Panc1 (cell line): Measurements from ENCODE around the gene NDUFS7. TPM values are rescaled to one million over a fixed set of nuclear protein-coding genes. Genes with fewer than 3 reads are reported as not detected.
A peak's percentile ranks its signal among the peaks of the same experiment; 100 is the strongest.

Source experiments
- ATAC-seq: fragments of 200-7000 bp; cut with Tn5 transposase; 2 replicates; pipeline ENCODE4 v1.9.1; 2020; ENCODE audit warnings: mild to moderate bottlenecking, moderate library complexity
- BruUV-seq: library from RNA; stranded (reverse); fragments of 400-500 nt; replicated peaks from 2 replicates; lab custom pipeline; 2021; lab: Mats Ljungman, UMichigan
- CTCF ChIA-PET: fragments of 300-600 bp; sonication (Branson Sonifier 250); formaldehyde crosslinking; loops from one replicate; lab custom pipeline; 2022; ENCODE audit warnings: antibody characterized with exemption; lab: Charles Lee
- POLR2A ChIA-PET: fragments of 300-600 bp; sonication (Branson Sonifier 250); formaldehyde crosslinking; loops from one replicate; lab custom pipeline; 2022; ENCODE audit warnings: antibody characterized with exemption; lab: Charles Lee
- DNase-seq: peaks from one replicate; pipeline ENCODE4 v3.0.0-alpha.2; 2010; ENCODE audit warnings: low read depth, low spot score
- H3K27ac ChIP-seq: 2 replicates; pipeline ENCODE4 v1.5.1; 2011; ENCODE audit warnings: mild to moderate bottlenecking, low read length, inconsistent platforms
- H3K27me3 ChIP-seq: fragments of 200-500 bp; sonication (Bioruptor generic); 2 replicates; pipeline ENCODE4 v1.6.0; 2014; ENCODE audit warnings: low read length, inconsistent platforms; ENCODE audit not compliant: control insufficient read depth, insufficient read depth
- H3K36me3 ChIP-seq: fragments of 200-500 bp; sonication (Bioruptor generic); 2 replicates; pipeline ENCODE4 v1.5.1; 2014; ENCODE audit warnings: inconsistent platforms, mild to moderate bottlenecking, low read length, moderate library complexity; ENCODE audit not compliant: control insufficient read depth, insufficient read depth
- H3K4me1 ChIP-seq: 2 replicates; pipeline ENCODE4 v1.5.1; 2011; ENCODE audit warnings: inconsistent platforms, mild to moderate bottlenecking, low read length, moderate library complexity; ENCODE audit not compliant: control insufficient read depth, insufficient read depth
- H3K4me3 ChIP-seq, 2 experiments: 2 replicates each; pipeline ENCODE4 v1.5.1; 2011 to 2012; ENCODE audit warnings: low read depth in 2 of 2, low read length in 2 of 2, mild to moderate bottlenecking in 2 of 2, inconsistent platforms in 1 of 2, moderate library complexity in 1 of 2
- H3K9me3 ChIP-seq: fragments of 200-500 bp; sonication (Bioruptor generic); 2 replicates; pipeline ENCODE4 v1.5.1; 2014; ENCODE audit warnings: low read depth, mild to moderate bottlenecking, inconsistent platforms, low read length, moderate library complexity; ENCODE audit not compliant: control insufficient read depth, insufficient read depth
- POLR2AphosphoS5 ChIP-seq: IDR thresholded peaks from 2 replicates; pipeline ENCODE4 v1.6.1; 2012; ENCODE audit warnings: mild to moderate bottlenecking, low read depth, low read length, moderate library complexity
- SIN3A ChIP-seq: IDR thresholded peaks from 2 replicates; pipeline ENCODE4 v1.6.1; 2012; ENCODE audit warnings: low read depth, mild to moderate bottlenecking, low read length, moderate library complexity, borderline replicate concordance; ENCODE audit not compliant: insufficient read depth
- TCF7L2 ChIP-seq: IDR thresholded peaks from 2 replicates; pipeline ENCODE4 v1.6.1; 2011; ENCODE audit warnings: mild to moderate bottlenecking, low read depth, low read length, inconsistent platforms
- in situ Hi-C: cut with HindIII; loops from 2 replicates; pipeline ENCODE4 v1.10.0; 2016; ENCODE audit warnings: low sequenced_read_pairs, low pct_unique_long_range_greater_than_20kb
- intact Hi-C: fragments of 100-400 bp; cut with micrococcal nuclease; formaldehyde crosslinking; loops from one replicate; pipeline ENCODE4 v1.10.0; 2022; ENCODE audit not compliant: unreplicated experiment
- total RNA-seq: library from RNA; stranded (reverse); gene quantifications from one replicate; pipeline ENCODE4 v1.2.1, GENCODE V29; 2021; ENCODE audit not compliant: unreplicated experiment
- TF ChIP-seq, protein P1 (sequence below), 2 experiments: IDR thresholded peaks; 2 replicates each; pipeline ENCODE4 v1.6.1; 2011 to 2012; ENCODE audit warnings: low read depth in 2 of 2, control low read depth in 1 of 2, low read length in 1 of 2, mild to moderate bottlenecking in 1 of 2, moderate library complexity in 1 of 2; ENCODE audit not compliant: insufficient read depth in 1 of 2
- TF ChIP-seq, protein P2 (sequence below): fragments of 450-650 bp; IDR thresholded peaks from 2 replicates; pipeline ENCODE4 v1.5.1; 2017; ENCODE audit warnings: mild to moderate bottlenecking

Gene NDUFS7
- total RNA-seq, 1 experiment from 2014 or later, result 73.0 TPM

DNA sequence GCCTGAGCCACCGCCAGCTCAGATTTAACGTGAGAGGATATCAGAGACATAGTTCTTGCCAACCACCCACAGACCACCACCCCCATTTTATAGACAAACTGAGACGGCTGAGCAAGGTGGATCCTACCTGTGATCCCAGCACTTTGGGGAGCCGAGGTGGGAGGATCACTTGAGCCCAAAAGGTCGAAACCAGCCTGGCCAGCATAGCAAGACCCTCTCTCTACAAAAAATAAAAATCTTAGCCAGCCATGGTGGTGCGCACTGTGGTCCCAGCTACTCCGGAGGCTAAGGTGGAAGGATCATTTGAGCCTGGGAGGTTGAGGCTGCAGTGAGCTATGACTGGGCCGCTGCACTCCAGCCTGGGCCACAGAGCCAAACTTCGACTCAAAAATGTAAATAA is 30.6 kb upstream of the NDUFS7 start:
- no TSS peak for BruUV-seq
- intact Hi-C loops (no loop called here), in situ Hi-C loops (no loop called here)
- TF ChIP-seq TCF7L2 (no peak), SIN3A (no peak), POLR2AphosphoS5 (no peak)
- TF ChIP-seq, protein P1, sequence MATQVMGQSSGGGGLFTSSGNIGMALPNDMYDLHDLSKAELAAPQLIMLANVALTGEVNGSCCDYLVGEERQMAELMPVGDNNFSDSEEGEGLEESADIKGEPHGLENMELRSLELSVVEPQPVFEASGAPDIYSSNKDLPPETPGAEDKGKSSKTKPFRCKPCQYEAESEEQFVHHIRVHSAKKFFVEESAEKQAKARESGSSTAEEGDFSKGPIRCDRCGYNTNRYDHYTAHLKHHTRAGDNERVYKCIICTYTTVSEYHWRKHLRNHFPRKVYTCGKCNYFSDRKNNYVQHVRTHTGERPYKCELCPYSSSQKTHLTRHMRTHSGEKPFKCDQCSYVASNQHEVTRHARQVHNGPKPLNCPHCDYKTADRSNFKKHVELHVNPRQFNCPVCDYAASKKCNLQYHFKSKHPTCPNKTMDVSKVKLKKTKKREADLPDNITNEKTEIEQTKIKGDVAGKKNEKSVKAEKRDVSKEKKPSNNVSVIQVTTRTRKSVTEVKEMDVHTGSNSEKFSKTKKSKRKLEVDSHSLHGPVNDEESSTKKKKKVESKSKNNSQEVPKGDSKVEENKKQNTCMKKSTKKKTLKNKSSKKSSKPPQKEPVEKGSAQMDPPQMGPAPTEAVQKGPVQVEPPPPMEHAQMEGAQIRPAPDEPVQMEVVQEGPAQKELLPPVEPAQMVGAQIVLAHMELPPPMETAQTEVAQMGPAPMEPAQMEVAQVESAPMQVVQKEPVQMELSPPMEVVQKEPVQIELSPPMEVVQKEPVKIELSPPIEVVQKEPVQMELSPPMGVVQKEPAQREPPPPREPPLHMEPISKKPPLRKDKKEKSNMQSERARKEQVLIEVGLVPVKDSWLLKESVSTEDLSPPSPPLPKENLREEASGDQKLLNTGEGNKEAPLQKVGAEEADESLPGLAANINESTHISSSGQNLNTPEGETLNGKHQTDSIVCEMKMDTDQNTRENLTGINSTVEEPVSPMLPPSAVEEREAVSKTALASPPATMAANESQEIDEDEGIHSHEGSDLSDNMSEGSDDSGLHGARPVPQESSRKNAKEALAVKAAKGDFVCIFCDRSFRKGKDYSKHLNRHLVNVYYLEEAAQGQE (IDR thresholded peaks at IDR 0.05; ENCODE audit: insufficient read depth in 1 of 2, low read depth in 2 of 2, low read length in 1 of 2), result no peak
- TF ChIP-seq, protein P2, sequence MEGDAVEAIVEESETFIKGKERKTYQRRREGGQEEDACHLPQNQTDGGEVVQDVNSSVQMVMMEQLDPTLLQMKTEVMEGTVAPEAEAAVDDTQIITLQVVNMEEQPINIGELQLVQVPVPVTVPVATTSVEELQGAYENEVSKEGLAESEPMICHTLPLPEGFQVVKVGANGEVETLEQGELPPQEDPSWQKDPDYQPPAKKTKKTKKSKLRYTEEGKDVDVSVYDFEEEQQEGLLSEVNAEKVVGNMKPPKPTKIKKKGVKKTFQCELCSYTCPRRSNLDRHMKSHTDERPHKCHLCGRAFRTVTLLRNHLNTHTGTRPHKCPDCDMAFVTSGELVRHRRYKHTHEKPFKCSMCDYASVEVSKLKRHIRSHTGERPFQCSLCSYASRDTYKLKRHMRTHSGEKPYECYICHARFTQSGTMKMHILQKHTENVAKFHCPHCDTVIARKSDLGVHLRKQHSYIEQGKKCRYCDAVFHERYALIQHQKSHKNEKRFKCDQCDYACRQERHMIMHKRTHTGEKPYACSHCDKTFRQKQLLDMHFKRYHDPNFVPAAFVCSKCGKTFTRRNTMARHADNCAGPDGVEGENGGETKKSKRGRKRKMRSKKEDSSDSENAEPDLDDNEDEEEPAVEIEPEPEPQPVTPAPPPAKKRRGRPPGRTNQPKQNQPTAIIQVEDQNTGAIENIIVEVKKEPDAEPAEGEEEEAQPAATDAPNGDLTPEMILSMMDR, result no peak
- H3K4me3 ChIP-seq, result no peak overlapping the region
- no peaks in the 10 kb centered on the region for H3K27me3 ChIP-seq
- no peak for DNase-seq
- peaks cover 6% of the 10 kb centered on the region for H3K36me3 ChIP-seq
- ATAC-seq, result no peak
- POLR2A ChIA-PET, result no interaction called here
- H3K4me1 ChIP-seq, result peaks cover 13% of the 10 kb centered on the region
- H3K9me3 ChIP-seq, result no peaks in the 10 kb centered on the region
- CTCF ChIA-PET, result no interaction called here
- no peak overlapping the region for H3K27ac ChIP-seq

DNA sequence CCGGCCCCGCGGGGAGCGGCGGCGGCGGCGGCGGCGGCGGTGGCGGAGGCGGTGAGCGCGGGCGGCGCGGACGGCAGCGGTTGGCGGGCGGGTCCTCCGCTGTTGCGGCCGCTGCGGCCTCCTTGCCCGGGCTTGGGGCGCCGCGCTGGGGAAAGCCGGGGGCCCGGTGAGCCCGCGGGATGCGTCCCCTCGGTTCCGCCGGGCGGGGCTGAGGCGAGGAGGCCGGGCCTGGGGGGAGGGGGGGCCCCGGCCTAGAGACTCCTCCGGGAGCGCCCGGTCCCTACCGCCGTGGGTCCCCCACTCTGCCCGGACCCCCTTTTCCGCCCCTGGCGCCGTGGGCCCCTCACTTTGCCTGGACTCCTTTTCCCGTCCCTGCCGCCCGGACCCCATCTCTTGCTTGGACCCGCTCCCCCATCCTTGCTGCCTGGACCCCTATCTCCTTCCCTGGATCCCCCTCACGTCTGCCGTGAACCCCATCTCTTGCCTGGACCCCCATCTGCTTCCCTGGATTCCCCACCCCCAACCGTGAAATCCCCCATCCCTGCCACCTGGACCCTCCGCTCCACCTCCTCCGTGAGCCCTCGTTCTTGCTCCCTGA is 28.6 kb upstream of the NDUFS7 start:
- TF ChIP-seq SIN3A (no peak), POLR2AphosphoS5 (no peak), TCF7L2 (no peak)
- TF ChIP-seq, protein P1 (IDR thresholded peaks at IDR 0.05; ENCODE audit: insufficient read depth in 1 of 2, low read depth in 2 of 2, low read length in 1 of 2), result no peak
- TF ChIP-seq, protein P2, result no peak
- CTCF ChIA-PET, result no interaction called here

More for the DNA sequence above, 28.6 kb upstream of the NDUFS7 start:
- no peaks in the 10 kb centered on the region for H3K9me3 ChIP-seq
- peaks cover 13% of the 10 kb centered on the region for H3K4me1 ChIP-seq
- peak; percentile 79 for ATAC-seq
- in situ Hi-C loops (no loop called here), intact Hi-C loops (no loop called here)
- peak overlapping the region; percentile 70 for H3K27ac ChIP-seq
- peaks cover 7% of the 10 kb centered on the region for H3K36me3 ChIP-seq
- H3K4me3 ChIP-seq, result peak overlapping the region; percentile 61 to 64
- POLR2A ChIA-PET, result no interaction called here
- no peaks in the 10 kb centered on the region for H3K27me3 ChIP-seq
- no TSS peak for BruUV-seq
- DNase-seq, result no peak
